ENCODE measurements around the gene NCAPD3. TPM values are rescaled to one million over a fixed set of nuclear protein-coding genes. Genes with fewer than 3 reads are reported as not detected.

The NCAPD3 gene
- total and polyA plus RNA-seq, 2 of the 13 experiments (the other 11 are each of a cell fraction or from before 2014, with no cell fraction given): 20.7 to 25.6 TPM

DNA sequence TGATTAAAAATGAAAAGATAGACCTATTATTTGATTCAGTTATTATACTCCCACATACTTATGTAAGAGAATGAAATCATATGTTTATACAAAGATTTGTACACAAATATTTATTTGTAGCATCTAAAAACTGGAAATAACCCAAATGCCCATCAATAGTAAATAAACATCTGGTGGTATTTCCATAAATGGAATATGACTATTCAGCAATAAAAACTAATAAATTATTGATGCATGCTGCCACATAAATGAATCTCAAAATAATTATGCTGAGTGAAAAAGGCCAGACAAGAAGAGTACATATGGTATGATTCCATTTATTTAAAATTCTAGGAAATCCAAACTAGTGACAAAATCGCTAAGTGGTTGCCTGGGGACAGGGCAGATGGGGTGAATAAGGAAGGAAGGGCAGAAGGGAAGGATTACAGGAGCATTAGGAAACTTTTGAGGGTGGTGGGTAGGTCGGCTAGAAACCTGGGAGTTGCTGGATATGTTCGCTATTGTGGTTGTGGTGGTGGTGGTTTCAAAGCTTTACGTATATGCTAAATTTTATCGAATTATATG is 113.4 kb downstream of the NCAPD3 start:
- ChIA-PET POLR2A (no interaction called here), CTCF (ENCODE audit: low intra/inter-chr PET ratio, low total read pairs) (no interaction called here)
- Histone ChIP-seq H3K9ac (ENCODE audit: insufficient read depth, low read depth, low read length) (no peak overlapping the region), H3K4me1 (ENCODE audit: insufficient read depth, low read length) (no peaks in the 10 kb centered on the region), H3K4me2 (ENCODE audit: low read depth, low read length) (no peak overlapping the region), H3K4me3 (replicated peaks in 1 of 3; ENCODE audit: insufficient read depth in 1 of 3, low read depth in 2 of 3, low read length in 3 of 3) (no peak overlapping the region), H3K79me2 (ENCODE audit: insufficient read depth, low read length) (no peaks in the 10 kb centered on the region), H3K36me3 (replicated peaks in 1 of 2; ENCODE audit: control insufficient read depth in 1 of 2, insufficient read depth in 2 of 2, low read length in 2 of 2) (no peaks in the 10 kb centered on the region), H3K9me3 (ENCODE audit: low read length) (no peaks in the 10 kb centered on the region), H3K27me3 (ENCODE audit: control insufficient read depth in 1 of 2, insufficient read depth in 2 of 2, low read length in 2 of 2) (no peaks in the 10 kb centered on the region), H2AFZ (ENCODE audit: low read length) (no peak overlapping the region), H3K27ac (ENCODE audit: extremely low read length, insufficient read depth, low read length) (no peak overlapping the region), H4K20me1 (ENCODE audit: insufficient read depth, low read length) (no peaks in the 10 kb centered on the region)
- BruUV-seq (replicated peaks): no TSS peak
- in situ Hi-C loops (cut with HindIII; ENCODE audit: extremely low pct_ligation_motif_present, low pct_unique_long_range_greater_than_20kb): no loop called here
- DNase-seq (ENCODE audit: low spot score) (no peak), ATAC-seq (no peak), FAIRE-seq (no peak)
- 36% methylated on average over 5 of the region's 5 CpGs for WGBS (ENCODE audit: low lambda C conversion rate)
- peak; percentile 15; the same call in 1 of the 2 replicates for TF ChIP-seq MAFF (IDR thresholded peaks at IDR 0.05; ENCODE audit: low read depth, low read length)
- no peak for TF ChIP-seq CENPT (CRISPR knock-in tag; IDR thresholded peaks at IDR 0.05; ENCODE audit: low read depth)
- peak; percentile 11 to 58; a peak in 1 of 4 replicates for TF ChIP-seq MAFK (conservative IDR thresholded peaks at IDR 0.05 in 1 of 2, IDR thresholded peaks at IDR 0.05 in 1 of 2; ENCODE audit: low read length in 2 of 2)
- intact Hi-C loops (cut with micrococcal nuclease; ENCODE audit: unreplicated experiment): no loop called here

Other genes starting within 250 kb of the NCAPD3 start
- 2.0 and 2.8 TPM in 2 replicates for gene JAM3, start 154.9 kb downstream of the NCAPD3 start, total RNA-seq (2016; rRNA removed; fragmentation: Illumina TruSeq; extraction: Trizol)
- 0.71 and 0.98 TPM in 2 replicates for gene JAM3, start 154.9 kb downstream of the NCAPD3 start, polyA plus RNA-seq (2011; rRNA removed)
- 20.2 and 20.4 TPM in 2 replicates for gene VPS26B, start 704 bp upstream of the NCAPD3 start, total RNA-seq (2016; rRNA removed; fragmentation: Illumina TruSeq; extraction: Trizol)
- 23.2 and 23.6 TPM in 2 replicates for gene VPS26B, start 704 bp upstream of the NCAPD3 start, polyA plus RNA-seq (2011; rRNA removed)
- gene THYN1, start 29.4 kb upstream of the NCAPD3 start, total RNA-seq (2016; rRNA removed; fragmentation: Illumina TruSeq; extraction: Trizol): 87.6 and 124 TPM in 2 replicates
- 36.1 and 42.9 TPM in 2 replicates for gene THYN1, start 29.4 kb upstream of the NCAPD3 start, polyA plus RNA-seq (2011; rRNA removed)
- gene ACAD8, start 29.6 kb upstream of the NCAPD3 start, total RNA-seq (2016; rRNA removed; fragmentation: Illumina TruSeq; extraction: Trizol): 16.1 and 20.3 TPM in 2 replicates
- gene ACAD8, start 29.6 kb upstream of the NCAPD3 start, polyA plus RNA-seq (2011; rRNA removed): 13.5 and 15.0 TPM in 2 replicates
- not detected in 2 replicates for gene GLB1L3, start 52.4 kb upstream of the NCAPD3 start, total RNA-seq (2016; rRNA removed; fragmentation: Illumina TruSeq; extraction: Trizol)
- not detected in 2 replicates for gene GLB1L3, start 52.4 kb upstream of the NCAPD3 start, polyA plus RNA-seq (2011; rRNA removed)
- gene GLB1L2, start 108.0 kb upstream of the NCAPD3 start, total RNA-seq (2016; rRNA removed; fragmentation: Illumina TruSeq; extraction: Trizol): 0.27 and 0.69 TPM in 2 replicates
- 0.59 and 0.80 TPM in 2 replicates for gene GLB1L2, start 108.0 kb upstream of the NCAPD3 start, polyA plus RNA-seq (2011; rRNA removed)
- gene B3GAT1, start 188.3 kb upstream of the NCAPD3 start, total RNA-seq (2016; rRNA removed; fragmentation: Illumina TruSeq; extraction: Trizol): not detected in 2 replicates
- gene B3GAT1, start 188.3 kb upstream of the NCAPD3 start, polyA plus RNA-seq (2011; rRNA removed): not detected in 2 replicates